ENCODE data around the gene KRTAP12-1. TPM values are rescaled to one million over a fixed set of nuclear protein-coding genes. Genes with fewer than 3 reads are reported as not detected.
A peak's percentile ranks its signal among the peaks of the same experiment; 100 is the strongest.
"Not testable (repeated sequence)": the region's sequence is repeated elsewhere in the genome, so short reads cannot be mapped to it uniquely, and the experiment has no call there.

Gene KRTAP12-1
- total RNA-seq, 1 donor from 2014 or later: not detected

GRCh38 chr21:44650973-44651675, 30.8 kb downstream of the KRTAP12-1 start:
- DNase-seq (ENCODE audit: extremely low spot score, unreplicated experiment): peak; percentile 39
- H3K4me3 Mint-ChIP-seq: no peak overlapping the region
- H3K27ac Mint-ChIP-seq: no peak overlapping the region
- no peaks in the 10 kb centered on the region for H3K36me3 Mint-ChIP-seq
- peaks cover 2% of the 10 kb centered on the region for H3K9me3 Mint-ChIP-seq
- H3K27me3 Mint-ChIP-seq: peaks cover 7% of the 10 kb centered on the region
- TF ChIP-seq CTCF (conservative IDR thresholded peaks at IDR 0.05): no peak
- peaks cover 4% of the 10 kb centered on the region for H3K4me1 Mint-ChIP-seq (ENCODE audit: unreplicated experiment)

GRCh38 chr21:44650265-44650972, 31.5 kb downstream of the KRTAP12-1 start:
- H3K27me3 Mint-ChIP-seq: peaks cover 7% of the 10 kb centered on the region
- no peaks in the 10 kb centered on the region for H3K9me3 Mint-ChIP-seq
- TF ChIP-seq CTCF (conservative IDR thresholded peaks at IDR 0.05): no peak

GRCh38 chr21:44649521-44650100, 32.4 kb downstream of the KRTAP12-1 start:
- Mint-ChIP-seq H3K4me1 (ENCODE audit: unreplicated experiment) (peaks cover 4% of the 10 kb centered on the region), H3K27ac (no peak overlapping the region), H3K4me3 (no peak overlapping the region), H3K36me3 (no peaks in the 10 kb centered on the region), H3K27me3 (peaks cover 7% of the 10 kb centered on the region), H3K9me3 (peaks cover 5% of the 10 kb centered on the region)
- no peak for TF ChIP-seq CTCF (conservative IDR thresholded peaks at IDR 0.05)
- peak; percentile 59 for DNase-seq (ENCODE audit: extremely low spot score, unreplicated experiment)

More at GRCh38 chr21:44650265-44650972, 31.5 kb downstream of the KRTAP12-1 start:
- Mint-ChIP-seq H3K4me3 (no peak overlapping the region), H3K36me3 (no peaks in the 10 kb centered on the region), H3K27ac (no peak overlapping the region), H3K4me1 (ENCODE audit: unreplicated experiment) (peaks cover 4% of the 10 kb centered on the region)
- DNase-seq (ENCODE audit: extremely low spot score, unreplicated experiment): peak; percentile 60

- peak; percentile 60 for DNase-seq (ENCODE audit: extremely low spot score, unreplicated experiment)
- Mint-ChIP-seq H3K4me1 (ENCODE audit: unreplicated experiment) (peaks cover 4% of the 10 kb centered on the region), H3K27me3 (peaks cover 9% of the 10 kb centered on the region), H3K4me3 (no peak overlapping the region), H3K9me3 (peaks cover 9% of the 10 kb centered on the region), H3K36me3 (no peaks in the 10 kb centered on the region), H3K27ac (no peak overlapping the region)
- no peak for TF ChIP-seq CTCF (conservative IDR thresholded peaks at IDR 0.05)
These were observed 33.2 kb downstream of the KRTAP12-1 start for GRCh38 chr21:44648557-44649311.

- no peak overlapping the region for H3K27ac Mint-ChIP-seq
- DNase-seq (ENCODE audit: extremely low spot score, unreplicated experiment): no peak
These were observed 34.8 kb downstream of the KRTAP12-1 start for GRCh38 chr21:44647222-44647552.

GRCh38 chr21:44646366-44647221, 35.4 kb downstream of the KRTAP12-1 start, which contains the start of gene KRTAP10-11:
TSS of gene KRTAP10-11 (plus strand) at chr21:44646414. CDS start at chr21:44646459, 45 bp downstream.
- peak; percentile 61 for DNase-seq (ENCODE audit: extremely low spot score, unreplicated experiment)
- peaks cover 12% of the 10 kb centered on the region for H3K9me3 Mint-ChIP-seq
- not testable (repeated sequence) for H3K4me3 Mint-ChIP-seq; H3K4me1 Mint-ChIP-seq (ENCODE audit: unreplicated experiment); H3K27me3 Mint-ChIP-seq; H3K27ac Mint-ChIP-seq; H3K36me3 Mint-ChIP-seq

More at GRCh38 chr21:44647222-44647552, 34.8 kb downstream of the KRTAP12-1 start:
- H3K36me3 Mint-ChIP-seq: no peaks in the 10 kb centered on the region
- H3K4me3 Mint-ChIP-seq: no peak overlapping the region
- peaks cover 4% of the 10 kb centered on the region for H3K4me1 Mint-ChIP-seq (ENCODE audit: unreplicated experiment)
- H3K9me3 Mint-ChIP-seq: peaks cover 12% of the 10 kb centered on the region
- peaks cover 9% of the 10 kb centered on the region for H3K27me3 Mint-ChIP-seq
- no peak for TF ChIP-seq CTCF (conservative IDR thresholded peaks at IDR 0.05)

Measured in type B pancreatic cell (in vitro differentiated cells).